H1 (cell line): ENCODE results near the gene CES4A. TPM values are rescaled to one million over a fixed set of nuclear protein-coding genes. Genes with fewer than 3 reads are reported as not detected.

Source experiments
- KDM4A ChIP-seq: IDR thresholded peaks from one replicate; pipeline ENCODE4 v1.7.1; 2012; ENCODE audit warnings: low read depth, mild to moderate bottlenecking, moderate library complexity, low read length, inconsistent platforms; ENCODE audit not compliant: severe bottlenecking
- NRF1 ChIP-seq: IDR thresholded peaks from 2 replicates; pipeline ENCODE4 v1.6.1; 2011; ENCODE audit warnings: mild to moderate bottlenecking, low read depth, low read length, improper control_type of control experiment
- TEAD4 ChIP-seq: IDR thresholded peaks from 2 replicates; pipeline ENCODE4 v1.6.1; 2012; ENCODE audit warnings: low read depth, low read length, inconsistent platforms, mixed read lengths
- polyA plus RNA-seq, 7 experiments: library from polyadenylated mRNA; depleted of rRNA in 3 of 7; stranded (reverse) in 5 of 7; unstranded in 2 of 7; fragments of >200 nt in 5 of 7; fragments of 200-250 nt in 2 of 7; gene quantifications; 1 replicate in 5 of 7; 2 replicates in 1 of 7; 4 replicates in 1 of 7; pipeline versions ENCODE4 v1.2.1 to v1.2.3, GENCODE V29; 2011 to 2013; ENCODE audit warnings: missing spikeins in 2 of 7, mixed read lengths in 2 of 7
- total RNA-seq: library from RNA; stranded (reverse); fragmentation: NEBNext Ultra II Directional; extraction: Animal tissue kit (Norgen Biotek cat#: 25700); gene quantifications from 2 replicates; pipeline ENCODE4 v1.2.1, GENCODE V29; 2021

The CES4A gene
- total and polyA plus RNA-seq, 2 of the 8 experiments (the other 6 are each of a cell fraction or from before 2014, with no cell fraction given) = 0.93 to 1.5 TPM

DNA sequence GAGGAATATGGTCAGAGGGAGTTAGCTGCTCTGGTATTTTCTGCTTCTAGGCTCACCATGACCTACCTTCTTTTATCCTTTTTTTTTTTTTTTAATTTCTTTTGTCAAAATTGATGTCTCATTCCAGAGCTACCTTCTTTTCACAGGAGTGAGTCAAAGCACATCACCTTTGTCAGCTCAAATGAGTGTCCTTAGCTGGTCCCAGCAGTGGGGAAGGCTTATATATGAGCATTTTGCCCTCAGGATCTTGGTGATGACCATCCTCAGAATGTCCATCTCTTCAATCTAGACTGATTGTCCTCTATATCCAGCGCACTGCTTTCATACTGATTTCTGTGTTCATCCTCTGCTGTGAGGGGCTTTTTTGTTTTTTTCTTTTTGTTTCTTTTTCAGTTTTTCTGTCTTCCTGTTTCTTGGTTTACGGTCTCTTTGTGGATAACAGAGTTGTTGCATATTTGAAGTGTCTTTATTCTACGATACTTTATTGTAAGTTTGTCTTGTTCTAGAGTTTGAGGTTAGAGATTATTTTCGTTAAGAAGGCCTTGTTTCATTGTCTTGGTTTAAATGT is 65.5 kb downstream of the CES4A start (continued):
- no peak for TF ChIP-seq TEAD4
- no peak for TF ChIP-seq NRF1
- no peak for TF ChIP-seq KDM4A
